HG03025 (cell line): ENCODE results near the gene MTFP1.
"Not testable (repeated sequence)": the region's sequence is repeated elsewhere in the genome, so short reads cannot be mapped to it uniquely, and the experiment has no call there.

Experiments used
- ATAC-seq: cut with Tn5 transposase; IDR thresholded peaks from one replicate; pipeline ENCODE4 v1.9.1; 2021; ENCODE audit warnings: mild to moderate bottlenecking, moderate library complexity; ENCODE audit not compliant: unreplicated experiment, low FRiP score

The MTFP1 gene

GRCh38 chr22:30451488-30451887 lies 25.9 kb downstream of the MTFP1 start:
- not testable (repeated sequence) for ATAC-seq

- no peak for ATAC-seq
Observed at GRCh38 chr22:30452861-30453260, 27.3 kb downstream of the MTFP1 start.

GRCh38 chr22:30453731-30454510 lies 28.4 kb downstream of the MTFP1 start:
- no peak for ATAC-seq

GRCh38 chr22:30455075-30455840 lies 29.7 kb downstream of the MTFP1 start:
- ATAC-seq: no peak

- ATAC-seq: no peak
Observed at GRCh38 chr22:30457981-30458380, 32.4 kb downstream of the MTFP1 start.

- ATAC-seq: no peak
Observed at GRCh38 chr22:30459181-30460052, 33.8 kb downstream of the MTFP1 start.

- no peak for ATAC-seq
Observed at GRCh38 chr22:30460147-30460546, 34.6 kb downstream of the MTFP1 start.

- ATAC-seq: not testable (repeated sequence)
Observed at GRCh38 chr22:30460555-30460954, 35.0 kb downstream of the MTFP1 start.

GRCh38 chr22:30469165-30469564 lies 43.6 kb downstream of the MTFP1 start:
- ATAC-seq: no peak

- no peak for ATAC-seq
Observed at GRCh38 chr22:30470655-30471054, 45.1 kb downstream of the MTFP1 start.

GRCh38 chr22:30471616-30472318 lies 46.2 kb downstream of the MTFP1 start, which contains the start of gene SEC14L3:
Gene SEC14L3 (minus strand): TSS chr22:30472017. CDS start chr22:30471958, 59 bp downstream.
- no peak for ATAC-seq

GRCh38 chr22:30472994-30473720 lies 47.6 kb downstream of the MTFP1 start:
- ATAC-seq: no peak

- no peak for ATAC-seq
Observed at GRCh38 chr22:30474121-30474520, 48.6 kb downstream of the MTFP1 start.

- ATAC-seq: no peak
Observed at GRCh38 chr22:30474683-30475424, 49.3 kb downstream of the MTFP1 start.
